HG03442 (cell line): Measurements from ENCODE around the gene SHTN1.
A peak's percentile ranks its signal among the peaks of the same experiment; 100 is the strongest.

Experiments
- ATAC-seq: cut with Tn5 transposase; IDR thresholded peaks from one replicate; pipeline ENCODE4 v1.9.1; 2021; ENCODE audit warnings: mild to moderate bottlenecking, moderate library complexity; ENCODE audit not compliant: unreplicated experiment

SHTN1 gene, protein sequence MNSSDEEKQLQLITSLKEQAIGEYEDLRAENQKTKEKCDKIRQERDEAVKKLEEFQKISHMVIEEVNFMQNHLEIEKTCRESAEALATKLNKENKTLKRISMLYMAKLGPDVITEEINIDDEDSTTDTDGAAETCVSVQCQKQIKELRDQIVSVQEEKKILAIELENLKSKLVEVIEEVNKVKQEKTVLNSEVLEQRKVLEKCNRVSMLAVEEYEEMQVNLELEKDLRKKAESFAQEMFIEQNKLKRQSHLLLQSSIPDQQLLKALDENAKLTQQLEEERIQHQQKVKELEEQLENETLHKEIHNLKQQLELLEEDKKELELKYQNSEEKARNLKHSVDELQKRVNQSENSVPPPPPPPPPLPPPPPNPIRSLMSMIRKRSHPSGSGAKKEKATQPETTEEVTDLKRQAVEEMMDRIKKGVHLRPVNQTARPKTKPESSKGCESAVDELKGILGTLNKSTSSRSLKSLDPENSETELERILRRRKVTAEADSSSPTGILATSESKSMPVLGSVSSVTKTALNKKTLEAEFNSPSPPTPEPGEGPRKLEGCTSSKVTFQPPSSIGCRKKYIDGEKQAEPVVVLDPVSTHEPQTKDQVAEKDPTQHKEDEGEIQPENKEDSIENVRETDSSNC

DNA sequence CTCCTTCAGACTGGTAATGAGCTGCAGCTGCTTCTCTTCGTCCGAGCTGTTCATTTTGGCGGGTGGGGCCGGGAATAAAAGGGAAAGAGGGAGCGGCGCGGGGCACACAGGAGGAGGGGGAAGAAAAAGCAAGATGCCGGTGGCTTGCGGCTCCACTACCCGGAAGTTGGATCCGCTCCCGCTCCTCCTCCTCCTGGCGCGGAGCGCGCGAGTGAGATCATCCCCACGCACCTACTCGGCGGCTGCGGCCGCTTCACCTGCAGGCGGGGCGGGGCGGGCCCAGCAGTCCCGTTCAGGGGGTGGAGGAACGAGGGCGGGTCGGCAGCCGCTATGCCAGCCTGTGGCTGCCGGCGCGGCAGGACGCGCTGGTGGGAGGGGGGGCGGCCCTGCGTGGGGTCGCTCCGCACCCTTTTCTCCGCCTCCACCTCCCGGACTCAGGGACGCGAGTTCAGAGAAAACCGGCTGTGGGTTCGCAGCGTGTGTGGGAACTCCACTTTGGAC lies at the start of gene SHTN1:
Gene SHTN1 (minus strand): TSS at position 162 of the 501 bp plus-strand sequence. CDS start 108 bp downstream, at position 54.
- peak; percentile 33 for ATAC-seq

DNA sequence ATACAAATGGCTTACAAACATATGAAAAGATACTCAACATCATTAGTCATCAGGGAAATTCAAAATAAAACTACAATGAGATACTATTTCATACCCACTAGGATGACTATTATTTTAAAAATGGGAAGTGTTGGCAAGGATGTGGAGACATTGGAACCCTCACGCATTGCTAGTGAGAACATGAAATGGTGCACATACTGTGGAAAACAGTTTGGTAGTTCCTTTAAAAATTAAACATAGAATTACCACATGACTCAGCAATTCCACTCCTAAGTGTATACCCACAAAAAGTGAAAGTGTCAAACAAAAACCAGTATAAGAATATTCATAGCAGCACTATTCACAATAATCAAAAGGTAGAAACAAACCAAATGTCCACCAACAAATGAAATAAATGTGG lies 48.5 kb upstream of the SHTN1 start:
- ATAC-seq, result no peak

DNA sequence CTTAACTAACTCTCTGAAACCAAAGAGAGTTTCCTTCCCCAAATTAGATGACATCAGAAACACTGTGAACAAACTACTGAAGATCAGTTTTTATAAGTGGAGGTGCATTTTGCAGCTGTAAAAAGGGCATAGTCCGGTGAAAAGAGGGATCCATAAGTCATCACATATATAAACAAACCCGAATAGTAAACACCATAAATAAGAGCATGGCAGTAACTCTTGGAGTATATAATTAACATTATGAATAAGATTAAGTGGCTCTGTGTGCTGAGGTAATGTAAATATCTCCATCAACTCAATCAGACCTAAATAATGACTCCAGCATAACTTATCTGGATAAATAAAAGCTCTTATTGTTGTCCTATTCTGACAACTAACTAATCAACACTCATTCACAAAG lies 43.0 kb upstream of the SHTN1 start:
- no peak for ATAC-seq

DNA sequence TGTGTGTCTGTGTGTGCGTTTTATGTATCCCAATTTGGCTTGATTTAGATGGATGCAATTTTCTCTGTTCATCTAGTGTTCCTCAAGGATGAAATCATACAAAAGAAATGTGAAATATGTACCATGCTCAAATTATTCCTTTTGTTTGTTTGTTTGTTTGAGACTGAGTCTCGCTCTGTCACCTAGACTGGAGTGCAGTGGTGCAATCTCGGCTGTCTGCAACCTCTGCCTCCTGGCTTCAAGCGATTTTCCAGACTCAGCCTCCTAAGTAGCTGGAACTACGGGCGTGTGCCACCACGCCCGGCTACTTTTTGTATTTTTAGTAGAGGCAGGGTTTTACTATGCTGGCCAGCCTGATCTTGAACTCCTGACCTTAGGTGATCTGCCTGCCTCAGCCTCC lies 11.3 kb upstream of the SHTN1 start:
- ATAC-seq, result no peak

DNA sequence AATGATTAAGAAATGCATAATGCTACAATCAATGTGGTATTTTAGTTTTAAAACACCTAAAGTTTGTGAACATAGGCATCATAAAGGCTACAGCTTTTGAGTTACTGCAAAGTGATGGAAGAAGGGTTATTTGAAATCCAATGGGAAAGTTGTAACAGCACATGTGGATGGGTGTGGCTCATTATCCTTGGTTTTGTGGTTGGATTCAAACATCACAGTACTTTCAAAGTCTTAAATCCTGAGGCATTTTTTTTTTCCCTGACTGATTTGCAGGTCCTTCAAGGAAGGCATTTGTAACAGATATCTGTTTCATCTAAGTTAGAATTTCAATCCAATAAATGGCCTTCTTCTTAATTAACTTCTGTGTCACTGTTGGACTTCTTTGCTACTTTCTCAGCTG lies 9.8 kb upstream of the SHTN1 start:
- ATAC-seq, result no peak

DNA sequence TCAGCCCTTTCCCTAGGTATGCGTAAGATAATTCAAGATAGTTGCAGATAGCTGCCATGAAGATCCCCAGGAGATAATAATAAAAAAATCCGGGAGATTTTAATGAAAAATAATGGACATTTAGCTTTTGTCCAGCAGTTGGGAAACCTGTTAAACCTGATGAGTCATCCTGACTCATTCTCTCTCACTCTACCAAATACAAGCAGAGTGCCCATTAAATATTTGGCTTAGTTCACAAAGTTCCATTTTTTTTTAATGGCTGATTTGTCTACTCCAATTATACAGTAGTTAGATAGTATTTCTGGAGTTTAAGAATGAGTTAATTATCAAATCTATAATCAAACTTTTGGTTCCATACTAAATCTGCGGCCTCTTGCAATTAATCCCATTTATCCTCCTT lies 2.1 kb upstream of the SHTN1 start:
- ATAC-seq, result no peak

DNA sequence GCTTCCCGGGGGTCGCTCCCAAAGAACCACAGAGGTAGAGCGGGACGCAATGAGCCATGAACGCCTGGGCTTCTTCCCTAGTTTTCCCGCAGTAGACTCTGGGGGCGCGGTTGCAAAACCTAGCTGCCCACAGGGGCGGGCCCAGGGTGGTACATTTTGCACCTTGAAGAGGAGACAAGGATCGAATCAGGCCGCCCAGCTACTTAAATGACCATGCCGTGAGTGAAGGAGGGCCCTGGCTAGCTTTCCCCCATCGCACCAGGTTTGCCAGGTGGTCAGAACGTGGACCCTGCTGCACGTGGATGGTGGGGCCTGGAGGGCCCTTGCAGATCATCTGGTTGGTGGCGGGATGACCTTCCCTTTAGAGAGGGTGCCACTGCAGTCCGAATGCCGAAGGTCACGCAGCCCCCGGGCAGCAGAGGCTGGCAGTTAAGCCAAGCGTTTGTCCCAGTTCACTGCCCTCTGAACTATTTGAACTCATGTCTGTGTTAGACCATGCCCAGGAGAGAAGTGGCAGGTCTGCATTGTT lies 604 bp upstream of the SHTN1 start:
- no peak for ATAC-seq

DNA sequence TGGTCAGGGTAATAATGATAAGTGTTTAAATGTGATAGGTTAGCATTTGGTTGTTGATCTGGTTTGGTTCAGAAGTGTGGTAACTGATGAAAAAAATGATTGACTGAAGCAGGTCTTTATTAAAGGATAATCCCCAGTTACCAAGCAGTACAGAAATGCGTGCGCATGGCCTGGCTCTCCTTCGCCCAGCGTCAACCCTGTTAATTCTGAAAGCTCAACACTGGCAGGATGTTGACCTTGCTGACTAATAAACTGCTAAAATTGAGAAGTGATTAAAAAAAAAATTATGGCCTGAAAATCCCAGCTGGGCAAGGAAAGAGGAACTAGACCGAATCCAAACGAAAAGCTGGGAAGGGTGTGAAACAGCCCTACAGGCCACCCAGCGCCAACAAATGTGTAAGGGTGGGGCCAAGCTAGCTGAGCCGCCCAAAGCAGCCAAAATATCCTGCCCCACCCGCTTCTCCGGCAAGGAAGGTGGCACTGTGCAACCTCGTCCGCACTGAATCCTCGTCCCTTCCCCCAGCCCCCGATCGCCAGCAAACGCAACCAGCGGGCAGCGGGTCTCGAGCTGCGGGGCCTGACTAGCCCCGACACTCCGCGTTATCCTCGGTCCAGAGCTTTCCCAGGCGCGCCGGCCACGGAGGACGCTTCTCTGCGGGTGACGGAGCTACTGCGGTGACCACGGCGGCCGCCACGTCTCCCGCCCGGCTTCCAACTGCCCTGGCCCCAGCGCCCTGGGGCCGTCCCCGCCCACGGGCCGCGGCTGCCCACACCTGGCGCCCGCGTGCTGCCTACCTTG lies 561 bp downstream of the SHTN1 start:
- peak; percentile 51 for ATAC-seq

DNA sequence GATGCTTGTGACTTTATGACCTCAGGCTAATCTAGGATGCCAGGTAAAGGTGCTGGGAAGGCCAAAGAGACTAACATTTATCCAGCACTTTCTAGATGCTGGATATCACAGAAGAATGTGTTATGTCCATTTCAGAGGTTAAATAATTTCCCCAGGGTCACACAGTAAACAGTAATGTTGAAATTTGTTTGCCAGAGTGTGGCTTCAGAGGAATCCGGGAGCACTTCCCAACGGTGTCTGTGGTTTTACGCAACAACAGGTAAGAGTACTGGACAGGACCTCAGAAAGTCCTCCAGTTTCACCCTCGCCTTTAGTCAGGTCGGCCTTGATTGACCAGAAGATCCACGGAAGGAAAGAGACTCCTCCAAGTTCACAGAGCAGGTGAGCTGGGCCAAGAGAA lies 1.7 kb downstream of the SHTN1 start:
- no peak for ATAC-seq

DNA sequence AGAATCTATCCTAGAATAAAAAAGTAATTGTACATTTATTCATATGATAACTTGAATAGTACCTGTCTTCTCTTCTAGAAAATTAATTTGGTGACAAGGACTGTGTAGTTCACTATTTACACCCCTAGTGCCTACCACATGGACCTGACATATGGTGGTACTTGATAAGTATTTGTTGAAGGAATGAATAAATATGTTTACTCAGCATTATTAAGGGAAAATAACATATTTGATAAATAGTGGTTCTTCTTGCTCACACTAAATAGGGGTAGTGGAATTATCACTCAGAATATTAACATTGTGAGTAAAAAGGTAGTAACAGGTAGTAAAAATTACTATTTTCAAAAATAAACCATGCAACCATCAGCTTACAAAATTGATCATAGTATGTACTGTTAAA lies 2.8 kb downstream of the SHTN1 start:
- ATAC-seq, result no peak

DNA sequence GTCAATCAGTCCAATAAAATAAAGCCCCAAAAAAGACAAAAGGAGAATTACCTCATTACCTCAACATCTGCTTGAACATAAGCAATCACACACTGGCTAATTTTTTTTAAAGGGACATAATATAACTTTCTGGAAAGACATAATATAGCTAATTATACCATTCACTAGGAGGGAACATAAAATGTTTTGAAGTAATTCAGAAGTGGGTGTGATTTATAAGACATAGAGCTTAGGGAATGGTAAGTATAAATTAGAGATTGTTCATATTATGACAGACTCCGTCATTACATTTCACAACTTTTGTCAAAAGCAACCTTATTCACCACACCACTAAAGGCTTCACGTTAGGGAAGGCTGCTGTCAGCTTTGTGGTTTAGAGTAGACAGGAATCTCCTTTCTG lies 3.8 kb downstream of the SHTN1 start:
- no peak for ATAC-seq

DNA sequence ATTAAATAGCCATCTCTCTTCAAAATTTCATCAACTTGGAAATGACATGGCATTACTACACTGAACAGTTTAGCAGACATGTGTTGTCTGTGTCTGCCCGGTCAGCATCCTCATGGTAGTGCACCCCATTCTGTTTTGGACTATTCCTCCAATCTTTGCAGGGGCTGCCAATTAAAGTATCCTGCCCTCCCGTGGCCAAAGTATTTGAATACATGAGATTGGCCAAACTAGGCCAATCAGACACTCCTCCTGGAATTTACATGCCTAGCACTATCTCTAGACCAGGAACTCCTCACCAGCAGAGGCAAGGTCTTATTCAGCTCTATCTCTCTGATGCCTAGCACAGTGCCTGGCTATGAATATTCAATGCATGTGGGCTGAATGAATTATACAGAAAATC lies 4.4 kb downstream of the SHTN1 start:
- ATAC-seq, result no peak

DNA sequence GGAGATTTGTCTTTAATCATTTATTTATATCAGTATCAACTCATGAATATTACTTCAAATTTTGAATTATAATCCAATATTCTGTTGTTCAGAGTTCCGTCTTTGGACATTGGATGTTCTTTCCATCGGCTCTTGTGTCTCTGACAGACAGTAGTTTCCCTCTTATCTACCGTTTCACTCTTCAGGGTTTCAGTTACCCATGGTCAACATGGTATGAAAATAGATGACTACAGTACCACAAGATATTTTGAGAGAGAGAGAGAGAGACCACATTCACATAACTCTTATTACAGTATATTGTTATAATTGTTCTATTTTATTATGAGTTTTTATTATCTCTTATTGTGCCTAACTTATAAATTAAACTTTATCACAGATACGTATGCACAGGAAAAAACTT lies 6.8 kb downstream of the SHTN1 start:
- ATAC-seq, result no peak

DNA sequence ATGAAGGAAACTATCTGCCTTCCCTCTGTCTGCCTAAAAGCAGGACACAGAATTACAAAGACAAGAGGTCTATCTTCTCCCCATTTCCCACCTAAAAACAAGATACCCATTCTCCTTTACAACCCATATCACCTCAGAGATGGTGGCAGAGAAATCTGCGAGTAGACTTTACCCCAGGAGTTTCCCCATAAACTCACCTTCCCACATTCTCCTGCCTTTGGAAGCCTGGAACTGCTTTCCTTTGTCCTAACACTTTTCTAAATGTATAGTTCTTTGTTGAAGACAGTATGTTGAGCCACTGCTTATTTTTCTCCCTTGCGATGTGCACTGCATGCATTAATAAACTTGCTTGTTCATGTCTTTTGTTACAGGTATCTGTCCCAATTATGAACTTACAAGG lies 8.0 kb downstream of the SHTN1 start:
- ATAC-seq, result no peak

DNA sequence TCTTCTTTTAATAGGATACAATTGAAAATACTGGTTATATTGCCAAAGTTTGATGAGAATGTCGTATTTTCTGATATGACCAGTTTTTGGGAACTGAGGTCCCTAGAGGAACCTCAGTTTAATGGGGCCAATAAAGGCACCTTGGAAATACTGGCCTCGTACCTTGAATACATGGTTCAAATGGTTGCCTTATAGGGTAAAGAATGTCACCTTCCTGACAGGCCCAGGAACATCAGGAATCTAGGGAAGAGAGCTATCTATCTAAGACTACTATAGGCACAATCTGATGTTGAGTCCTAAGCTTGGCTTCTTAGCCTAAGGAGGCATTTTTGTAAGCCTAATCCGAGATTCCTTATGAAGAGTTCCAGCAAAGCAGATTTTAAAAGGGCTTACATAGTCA lies 9.3 kb downstream of the SHTN1 start:
- ATAC-seq, result no peak

DNA sequence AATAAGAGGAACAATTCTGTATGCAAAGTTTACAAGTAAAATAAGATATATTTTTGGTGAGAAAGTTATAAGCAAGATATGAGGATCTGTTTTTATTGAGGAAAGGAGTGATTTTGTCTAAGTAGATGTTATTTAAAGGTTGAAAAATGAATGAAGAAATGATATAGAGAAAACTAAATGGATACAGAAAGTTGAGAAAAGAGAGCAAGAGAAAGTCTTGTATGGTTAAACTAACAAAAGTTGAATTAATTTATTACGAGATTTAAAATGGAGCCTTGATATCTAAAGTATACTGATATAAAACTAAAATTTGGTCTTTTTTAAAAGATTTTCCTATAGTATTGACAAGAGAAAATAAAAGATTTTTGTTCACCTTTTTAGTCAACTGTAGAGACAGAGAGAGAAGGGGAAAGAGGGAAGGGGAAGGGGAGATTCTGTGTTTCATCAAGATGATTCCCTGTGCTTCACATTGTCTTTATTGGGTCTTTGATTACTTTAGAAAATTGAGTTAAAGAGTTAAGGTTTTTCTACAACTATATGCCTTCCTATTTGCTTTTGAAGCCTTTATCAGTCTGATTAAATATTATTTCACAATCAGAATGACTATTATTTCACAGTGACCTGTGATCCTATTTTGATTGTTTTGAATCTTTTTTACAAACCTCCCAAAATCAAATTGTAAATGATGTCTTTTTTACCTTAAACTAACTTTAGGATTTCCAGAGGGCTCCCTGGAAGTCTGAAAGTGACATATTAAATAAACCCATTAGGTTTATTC lies 10.7 kb downstream of the SHTN1 start:
- no peak for ATAC-seq

DNA sequence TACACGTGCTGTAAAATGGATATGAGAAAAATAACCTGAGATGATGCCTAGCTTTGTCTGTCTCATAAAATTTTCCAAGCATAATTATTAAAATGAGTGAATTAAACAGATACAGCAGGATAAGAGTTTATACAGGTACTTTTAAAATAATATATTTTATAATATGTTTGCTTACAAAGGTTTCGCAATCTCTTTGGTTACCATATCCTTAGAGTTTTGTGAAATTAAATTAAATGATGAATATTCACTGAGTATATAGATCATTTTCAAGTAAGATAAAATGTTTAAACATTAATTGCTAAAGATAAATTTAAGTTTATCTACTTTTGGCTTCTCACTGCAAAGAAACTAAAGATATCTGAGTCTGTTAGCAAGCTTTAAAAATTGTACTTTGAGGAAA lies 11.4 kb downstream of the SHTN1 start:
- ATAC-seq, result no peak

DNA sequence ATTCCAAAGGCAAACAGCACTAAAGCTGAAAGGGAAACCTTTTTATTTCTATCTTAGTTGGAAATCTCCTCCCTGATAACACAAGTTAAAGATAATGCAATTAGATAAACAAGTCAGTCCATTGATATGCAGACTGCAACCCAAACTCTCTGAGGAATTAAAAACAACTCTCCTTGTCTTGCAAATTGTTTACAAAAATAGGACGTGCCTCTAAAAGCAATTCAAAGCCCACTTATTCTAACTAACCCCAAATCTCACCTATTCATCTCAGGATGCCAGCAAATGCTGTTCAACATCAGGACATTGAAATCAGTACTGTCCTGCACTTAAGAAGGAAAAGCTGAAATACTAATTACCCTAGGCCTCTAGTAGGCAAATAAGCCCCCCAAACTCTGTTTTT lies 12.8 kb downstream of the SHTN1 start:
- ATAC-seq, result no peak

DNA sequence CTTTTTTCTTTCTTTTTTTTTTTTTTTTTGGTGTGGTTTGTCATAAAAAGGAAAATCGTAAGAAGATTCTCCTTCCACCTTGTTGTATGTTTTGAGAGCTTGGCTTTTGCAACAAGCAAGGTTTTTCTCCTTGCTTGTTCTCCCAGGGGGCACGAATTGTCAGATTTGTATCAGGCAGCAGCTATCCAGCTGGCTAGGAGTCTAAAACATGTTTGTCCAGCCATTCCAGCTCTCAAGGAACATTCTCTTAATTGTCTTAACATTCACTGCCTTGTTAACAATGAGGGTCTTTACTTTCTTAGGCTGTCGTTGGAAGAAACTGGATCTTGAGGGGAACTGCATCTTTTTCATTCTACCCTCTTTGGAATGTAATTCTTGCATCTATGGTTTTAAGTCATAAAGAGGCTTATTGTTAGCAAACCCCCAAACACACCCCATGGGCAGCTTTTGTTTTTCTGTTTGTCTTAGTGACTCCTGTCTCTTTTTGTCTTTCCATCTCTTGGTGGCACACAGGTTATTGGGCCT lies 14.6 kb downstream of the SHTN1 start:
- no peak for ATAC-seq

DNA sequence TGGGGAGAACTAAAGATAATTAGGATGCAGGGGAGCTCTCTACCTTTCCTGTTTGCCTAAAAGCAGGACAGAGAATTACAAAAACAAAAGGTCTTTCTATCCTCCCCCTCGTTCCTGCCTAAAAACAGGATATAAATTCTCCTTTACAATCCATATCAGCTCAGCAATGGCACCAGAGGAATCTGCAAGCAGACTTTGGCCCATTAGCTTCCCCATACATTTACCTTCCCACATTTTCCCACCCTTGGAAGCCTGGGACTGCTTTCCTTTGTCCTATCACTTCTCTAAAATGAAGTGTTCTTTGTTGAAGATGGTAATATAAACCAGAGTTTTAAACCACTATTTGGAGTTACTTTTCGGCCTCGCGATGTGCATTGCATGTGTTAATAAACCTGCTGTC lies 15.5 kb downstream of the SHTN1 start:
- no peak for ATAC-seq
